Colonic mucosa (tissue), 4 donors: Measurements from ENCODE around the gene SEPTIN2. TPM values are rescaled to one million over a fixed set of nuclear protein-coding genes. Genes with fewer than 3 reads are reported as not detected.

Source experiments
- DNase-seq: peaks from one replicate; pipeline ENCODE4 v3.0.0-alpha.2; 2020
- H3K27ac ChIP-seq: fragments of 200-600 bp; one replicate; pipeline ENCODE4 v1.8.0; 2021
- H3K27me3 ChIP-seq: fragments of 200-600 bp; one replicate; pipeline ENCODE4 v1.8.0; 2021
- H3K36me3 ChIP-seq: fragments of 200-600 bp; one replicate; pipeline ENCODE4 v1.8.0; 2021
- H3K4me1 ChIP-seq: fragments of 200-600 bp; one replicate; pipeline ENCODE4 v1.8.0; 2021; ENCODE audit warnings: mild to moderate bottlenecking
- H3K4me3 ChIP-seq: fragments of 200-600 bp; one replicate; pipeline ENCODE4 v1.8.0; 2021
- H3K9ac ChIP-seq, 2 donors: one replicate each; pipeline ENCODE4 v1.7.0; 2013; ENCODE audit warnings: control low read depth in 2 of 2, low read depth in 2 of 2, low read length in 2 of 2
- H3K9me3 ChIP-seq: fragments of 200-600 bp; one replicate; pipeline ENCODE4 v1.8.0; 2021
- intact Hi-C: fragments of 100-400 bp; cut with DNase I; formaldehyde crosslinking; loops from one replicate; pipeline ENCODE4 v1.14.1; 2022
- total RNA-seq, 2 donors: library from RNA; stranded (reverse); fragmentation: NEBNext Ultra II Directional in 1 of 2; extraction: Animal tissue kit (Norgen Biotek cat#: 25700) in 1 of 2; gene quantifications; one replicate each; pipeline ENCODE4 v1.2.1, GENCODE V29; 2021
- TF ChIP-seq, protein P1 (sequence below): fragments of 200-600 bp; IDR thresholded peaks from one replicate; pipeline ENCODE4 v1.8.0; 2022; ENCODE audit warnings: antibody characterized with exemption, mild to moderate bottlenecking
- donor health status: healthy.
- donor health status: DM: no; HTN: no; CAD: no.
- donor health status: DM: no; HTN: no; CAD: no.

Gene SEPTIN2
- total RNA-seq, 2 donors from 2014 or later, result 196 to 244 TPM

DNA sequence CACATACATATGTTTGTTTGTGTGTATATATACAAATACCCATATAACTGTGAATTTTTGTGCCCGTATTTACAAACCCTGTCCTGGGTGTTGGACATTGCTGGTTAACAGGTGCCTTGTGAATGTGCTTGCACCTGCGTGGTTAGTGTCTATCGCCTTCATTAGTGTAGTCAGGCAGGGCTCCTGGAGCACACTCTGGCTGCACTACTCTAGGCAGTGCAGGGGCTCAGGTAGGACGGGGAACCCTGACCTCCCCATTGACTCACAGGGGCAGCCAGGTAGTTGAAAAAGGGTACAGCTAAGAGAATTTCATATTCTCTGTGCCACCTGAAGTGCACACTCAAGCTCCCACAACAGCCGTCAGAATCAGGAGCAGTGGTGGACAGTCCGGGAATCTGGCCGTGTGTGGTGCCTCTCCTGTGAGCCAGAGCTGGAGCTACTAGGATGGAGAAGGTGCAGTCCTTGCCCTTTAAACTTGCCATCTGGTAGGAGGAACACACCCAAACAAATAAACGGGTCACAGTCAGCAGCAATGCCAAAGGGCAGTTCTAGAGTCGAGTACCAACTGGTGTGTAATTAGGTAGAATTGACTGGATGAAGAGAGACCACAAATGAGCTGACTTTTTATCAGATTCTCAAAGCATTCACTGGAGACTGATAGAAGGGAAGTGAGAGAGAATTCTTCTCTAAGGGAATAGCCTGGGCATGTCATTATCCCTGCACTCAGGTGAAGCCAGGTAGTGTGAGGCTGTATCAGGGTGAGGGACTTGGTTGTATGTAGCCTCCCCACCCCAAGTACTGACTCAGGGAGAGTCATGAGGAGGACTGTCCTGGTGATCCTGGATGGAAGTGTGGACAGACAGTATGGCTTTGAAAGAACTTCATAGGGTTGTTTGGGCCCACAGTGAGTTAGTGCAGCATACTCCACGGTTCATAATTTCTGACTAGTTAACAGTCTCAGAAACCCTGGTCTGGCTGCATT lies 84.5 kb downstream of the SEPTIN2 start:
- H3K9me3 ChIP-seq, result no peaks in the 10 kb centered on the region
- peak; percentile 77 for DNase-seq
- TF ChIP-seq, protein P1, sequence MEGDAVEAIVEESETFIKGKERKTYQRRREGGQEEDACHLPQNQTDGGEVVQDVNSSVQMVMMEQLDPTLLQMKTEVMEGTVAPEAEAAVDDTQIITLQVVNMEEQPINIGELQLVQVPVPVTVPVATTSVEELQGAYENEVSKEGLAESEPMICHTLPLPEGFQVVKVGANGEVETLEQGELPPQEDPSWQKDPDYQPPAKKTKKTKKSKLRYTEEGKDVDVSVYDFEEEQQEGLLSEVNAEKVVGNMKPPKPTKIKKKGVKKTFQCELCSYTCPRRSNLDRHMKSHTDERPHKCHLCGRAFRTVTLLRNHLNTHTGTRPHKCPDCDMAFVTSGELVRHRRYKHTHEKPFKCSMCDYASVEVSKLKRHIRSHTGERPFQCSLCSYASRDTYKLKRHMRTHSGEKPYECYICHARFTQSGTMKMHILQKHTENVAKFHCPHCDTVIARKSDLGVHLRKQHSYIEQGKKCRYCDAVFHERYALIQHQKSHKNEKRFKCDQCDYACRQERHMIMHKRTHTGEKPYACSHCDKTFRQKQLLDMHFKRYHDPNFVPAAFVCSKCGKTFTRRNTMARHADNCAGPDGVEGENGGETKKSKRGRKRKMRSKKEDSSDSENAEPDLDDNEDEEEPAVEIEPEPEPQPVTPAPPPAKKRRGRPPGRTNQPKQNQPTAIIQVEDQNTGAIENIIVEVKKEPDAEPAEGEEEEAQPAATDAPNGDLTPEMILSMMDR, result no peak
- peak overlapping the region; percentile 65 for H3K27ac ChIP-seq
- intact Hi-C loops, result no loop called here
- H3K4me3 ChIP-seq, result no peak overlapping the region
- H3K27me3 ChIP-seq, result no peaks in the 10 kb centered on the region
- H3K9ac ChIP-seq, result peak overlapping the region in 1 of 2 donors; percentile 26
- H3K4me1 ChIP-seq, result peaks cover 6% of the 10 kb centered on the region
- no peaks in the 10 kb centered on the region for H3K36me3 ChIP-seq

Other genes starting within 250 kb of the SEPTIN2 start
- gene MTERF4, start 213.6 kb upstream of the SEPTIN2 start, total RNA-seq, result 10 to 100 TPM; 20.2 to 25.5 TPM
- 10 to 100 TPM in 1 of 2 donors, 1 to 10 TPM in 1; 5.6 to 39.2 TPM for gene PASK, start 166.5 kb upstream of the SEPTIN2 start, total RNA-seq
- gene PPP1R7, start 165.5 kb upstream of the SEPTIN2 start, total RNA-seq, result 10 to 100 TPM; 74.7 to 77.8 TPM
- 10 to 100 TPM; 41.4 to 55.0 TPM for gene ANO7, start 127.2 kb upstream of the SEPTIN2 start, total RNA-seq
- gene HDLBP, start 253 bp upstream of the SEPTIN2 start, total RNA-seq, result 100 to 1,000 TPM; 483 to 625 TPM
- 100 to 1,000 TPM; 107 to 122 TPM for gene FARP2, start 40.4 kb downstream of the SEPTIN2 start, total RNA-seq
- gene STK25, start 192.7 kb downstream of the SEPTIN2 start, total RNA-seq, result 100 to 1,000 TPM in 1 of 2 donors, 10 to 100 TPM in 1; 87.8 to 144 TPM
- 10 to 100 TPM in 1 of 2 donors, 1 to 10 TPM in 1; 8.3 to 14.1 TPM for gene BOK, start 242.8 kb downstream of the SEPTIN2 start, total RNA-seq